Upper lobe of left lung (tissue), 4 donors: ENCODE data around the gene CCDC85B.

Source experiments
- POLR2A ChIP-seq, 4 donors: fragments of 450-650 bp; IDR thresholded peaks; one replicate each; pipeline ENCODE4 v1.5.1; 2016 to 2017; ENCODE audit warnings: antibody characterized with exemption in 4 of 4, mild to moderate bottlenecking in 2 of 4
- TF ChIP-seq, protein P1 (sequence below), 6 experiments: fragments of 450-650 bp in 4 of 6; fragments of 200-600 bp in 2 of 6; sonication (generic) in 2 of 6; IDR thresholded peaks; one replicate each; pipeline ENCODE4 v1.5.1; 2016 to 2019; ENCODE audit warnings: antibody characterized with exemption in 6 of 6

DNA sequence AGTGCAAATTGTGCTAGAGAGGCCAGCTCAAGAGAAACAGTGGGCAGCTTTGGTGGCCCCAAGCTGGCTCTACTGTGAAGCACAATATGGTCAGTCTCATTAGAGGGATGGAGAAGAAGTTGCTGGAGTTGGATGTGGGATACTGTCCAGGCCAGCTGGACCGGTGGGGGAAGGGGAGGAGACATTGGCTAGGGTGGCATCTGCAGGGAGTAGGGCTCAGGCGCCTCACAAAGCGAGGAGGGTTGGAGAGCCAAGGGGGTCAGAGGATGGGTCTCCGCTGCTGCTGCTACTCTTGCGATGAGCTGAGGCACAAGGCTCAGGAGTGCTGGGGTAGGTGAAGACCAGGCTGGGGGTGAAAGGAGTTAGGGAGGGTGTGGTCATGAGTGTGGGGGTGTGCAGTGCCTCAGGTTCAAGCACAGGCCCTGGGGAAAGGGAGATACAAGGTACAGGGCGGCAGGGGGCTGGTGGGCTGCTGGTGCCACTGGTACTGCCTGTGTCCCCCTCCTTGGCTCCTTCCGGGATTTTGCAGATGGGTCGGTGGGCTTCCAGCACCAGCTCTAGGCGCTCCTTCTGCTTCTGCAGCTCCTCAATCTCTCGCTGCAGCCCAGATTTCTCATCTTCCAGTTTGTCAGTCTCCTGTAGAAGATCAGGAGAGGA lies 2.3 kb downstream of the CCDC85B start:
- no peak for TF ChIP-seq POLR2A (IDR thresholded peaks at IDR 0.05)
- TF ChIP-seq, protein P1, sequence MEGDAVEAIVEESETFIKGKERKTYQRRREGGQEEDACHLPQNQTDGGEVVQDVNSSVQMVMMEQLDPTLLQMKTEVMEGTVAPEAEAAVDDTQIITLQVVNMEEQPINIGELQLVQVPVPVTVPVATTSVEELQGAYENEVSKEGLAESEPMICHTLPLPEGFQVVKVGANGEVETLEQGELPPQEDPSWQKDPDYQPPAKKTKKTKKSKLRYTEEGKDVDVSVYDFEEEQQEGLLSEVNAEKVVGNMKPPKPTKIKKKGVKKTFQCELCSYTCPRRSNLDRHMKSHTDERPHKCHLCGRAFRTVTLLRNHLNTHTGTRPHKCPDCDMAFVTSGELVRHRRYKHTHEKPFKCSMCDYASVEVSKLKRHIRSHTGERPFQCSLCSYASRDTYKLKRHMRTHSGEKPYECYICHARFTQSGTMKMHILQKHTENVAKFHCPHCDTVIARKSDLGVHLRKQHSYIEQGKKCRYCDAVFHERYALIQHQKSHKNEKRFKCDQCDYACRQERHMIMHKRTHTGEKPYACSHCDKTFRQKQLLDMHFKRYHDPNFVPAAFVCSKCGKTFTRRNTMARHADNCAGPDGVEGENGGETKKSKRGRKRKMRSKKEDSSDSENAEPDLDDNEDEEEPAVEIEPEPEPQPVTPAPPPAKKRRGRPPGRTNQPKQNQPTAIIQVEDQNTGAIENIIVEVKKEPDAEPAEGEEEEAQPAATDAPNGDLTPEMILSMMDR (IDR thresholded peaks at IDR 0.05), result no peak
